IMR-90 (cell line): ENCODE data around the gene LILRA6.

Experiments
- BHLHE40 ChIP-seq: fragments of 150-350 bp; IDR thresholded peaks from 2 replicates; pipeline ENCODE4 v1.6.1; 2016; ENCODE audit warnings: mild to moderate bottlenecking, low read depth, low read length
- CEBPB ChIP-seq: IDR thresholded peaks from 2 replicates; pipeline ENCODE4 v1.6.1; 2012; ENCODE audit warnings: low read depth, low read length, improper control_type of control experiment
- CHD1 ChIP-seq: IDR thresholded peaks from 2 replicates; pipeline ENCODE4 v1.6.1; 2012; ENCODE audit warnings: low read depth, low read length, improper control_type of control experiment
- ELK1 ChIP-seq: fragments of 150-350 bp; IDR thresholded peaks from 2 replicates; pipeline ENCODE4 v1.6.1; 2016; ENCODE audit warnings: low read depth, mild to moderate bottlenecking, low read length, moderate library complexity, borderline replicate concordance
- FOS ChIP-seq: fragments of 150-350 bp; IDR thresholded peaks from 2 replicates; pipeline ENCODE4 v1.6.1; 2016; ENCODE audit warnings: low read depth, low read length
- MAFK ChIP-seq: IDR thresholded peaks from 2 replicates; pipeline ENCODE4 v1.6.1; 2012; ENCODE audit warnings: low read depth, low read length, improper control_type of control experiment
- MAZ ChIP-seq: IDR thresholded peaks from 2 replicates; pipeline ENCODE4 v1.6.1; 2012; ENCODE audit warnings: low read depth, mild to moderate bottlenecking, low read length, improper control_type of control experiment, moderate library complexity, borderline replicate concordance
- MXI1 ChIP-seq: IDR thresholded peaks from 2 replicates; pipeline ENCODE4 v1.6.1; 2012; ENCODE audit warnings: low read depth, mild to moderate bottlenecking, low read length, moderate library complexity, borderline replicate concordance
- POLR2A ChIP-seq: IDR thresholded peaks from 2 replicates; pipeline ENCODE4 v1.6.1; 2012; ENCODE audit warnings: mild to moderate bottlenecking, low read depth, low read length
- RAD21 ChIP-seq: IDR thresholded peaks from 2 replicates; pipeline ENCODE4 v1.6.1; 2012; ENCODE audit warnings: low read length, improper control_type of control experiment
- RFX5 ChIP-seq: IDR thresholded peaks from 2 replicates; pipeline ENCODE4 v1.8.0; 2012; ENCODE audit warnings: low read depth, mild to moderate bottlenecking, low read length, moderate library complexity
- SMC3 ChIP-seq: fragments of 150-350 bp; IDR thresholded peaks from 2 replicates; pipeline ENCODE4 v1.6.1; 2016; ENCODE audit warnings: low read depth, mild to moderate bottlenecking, antibody characterized with exemption, low read length, moderate library complexity
- USF2 ChIP-seq: fragments of 150-350 bp; IDR thresholded peaks from 2 replicates; pipeline ENCODE4 v1.6.1; 2017; ENCODE audit warnings: mild to moderate bottlenecking, antibody characterized with exemption, low read length, low read depth
- TF ChIP-seq, protein P1 (sequence below): conservative IDR thresholded peaks from 2 replicates; pipeline ENCODE4 v1.5.1; 2012; ENCODE audit warnings: mild to moderate bottlenecking, low read depth, low read length, improper control_type of control experiment

- TF ChIP-seq USF2 (no peak), RAD21 (peak; percentile 27; the same call in 1 of the 2 replicates), FOS (no peak), POLR2A (no peak), MXI1 (no peak), RFX5 (no peak), SMC3 (peak; percentile 22; the same call in 1 of the 2 replicates), BHLHE40 (no peak), MAZ (no peak), CHD1 (no peak), ELK1 (no peak), CEBPB (no peak), MAFK (no peak)
- TF ChIP-seq, protein P1, sequence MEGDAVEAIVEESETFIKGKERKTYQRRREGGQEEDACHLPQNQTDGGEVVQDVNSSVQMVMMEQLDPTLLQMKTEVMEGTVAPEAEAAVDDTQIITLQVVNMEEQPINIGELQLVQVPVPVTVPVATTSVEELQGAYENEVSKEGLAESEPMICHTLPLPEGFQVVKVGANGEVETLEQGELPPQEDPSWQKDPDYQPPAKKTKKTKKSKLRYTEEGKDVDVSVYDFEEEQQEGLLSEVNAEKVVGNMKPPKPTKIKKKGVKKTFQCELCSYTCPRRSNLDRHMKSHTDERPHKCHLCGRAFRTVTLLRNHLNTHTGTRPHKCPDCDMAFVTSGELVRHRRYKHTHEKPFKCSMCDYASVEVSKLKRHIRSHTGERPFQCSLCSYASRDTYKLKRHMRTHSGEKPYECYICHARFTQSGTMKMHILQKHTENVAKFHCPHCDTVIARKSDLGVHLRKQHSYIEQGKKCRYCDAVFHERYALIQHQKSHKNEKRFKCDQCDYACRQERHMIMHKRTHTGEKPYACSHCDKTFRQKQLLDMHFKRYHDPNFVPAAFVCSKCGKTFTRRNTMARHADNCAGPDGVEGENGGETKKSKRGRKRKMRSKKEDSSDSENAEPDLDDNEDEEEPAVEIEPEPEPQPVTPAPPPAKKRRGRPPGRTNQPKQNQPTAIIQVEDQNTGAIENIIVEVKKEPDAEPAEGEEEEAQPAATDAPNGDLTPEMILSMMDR, result peak; percentile 50
Observed at GRCh38 chr19:54266133-54266532, 23.5 kb upstream of the LILRA6 start.
